ENCODE measurements around the gene INSIG1. TPM values are rescaled to one million over a fixed set of nuclear protein-coding genes. Genes with fewer than 3 reads are reported as not detected.

The INSIG1 gene
- total and polyA plus RNA-seq, 2 experiments from 2014 or later, result 30.7 to 40.3 TPM

DNA sequence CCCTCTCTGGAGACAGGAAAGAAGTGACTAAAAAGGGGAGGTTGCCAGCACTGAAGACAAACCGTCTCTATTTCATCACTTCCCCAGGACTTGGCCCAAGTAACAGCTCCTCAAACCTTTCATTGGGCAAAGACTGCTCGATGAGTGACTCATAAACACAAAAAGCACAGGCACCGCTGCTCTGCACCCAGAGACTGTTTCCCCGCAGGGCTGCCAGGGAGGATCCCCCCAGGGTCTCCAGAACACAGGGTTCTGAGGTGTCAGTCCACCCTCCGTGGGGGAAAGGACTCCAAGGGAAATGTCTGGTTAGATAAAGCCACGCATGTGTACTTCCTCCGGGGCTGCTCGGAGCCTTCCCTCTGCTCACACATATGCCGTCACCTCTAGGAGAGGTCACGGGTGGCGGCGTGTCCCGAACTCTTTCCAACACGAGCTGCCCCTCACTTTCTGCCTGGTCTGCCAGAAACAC is 59.9 kb downstream of the INSIG1 start:
- H3K36me3 ChIP-seq (ENCODE audit: low read depth), result no peaks in the 10 kb centered on the region

DNA sequence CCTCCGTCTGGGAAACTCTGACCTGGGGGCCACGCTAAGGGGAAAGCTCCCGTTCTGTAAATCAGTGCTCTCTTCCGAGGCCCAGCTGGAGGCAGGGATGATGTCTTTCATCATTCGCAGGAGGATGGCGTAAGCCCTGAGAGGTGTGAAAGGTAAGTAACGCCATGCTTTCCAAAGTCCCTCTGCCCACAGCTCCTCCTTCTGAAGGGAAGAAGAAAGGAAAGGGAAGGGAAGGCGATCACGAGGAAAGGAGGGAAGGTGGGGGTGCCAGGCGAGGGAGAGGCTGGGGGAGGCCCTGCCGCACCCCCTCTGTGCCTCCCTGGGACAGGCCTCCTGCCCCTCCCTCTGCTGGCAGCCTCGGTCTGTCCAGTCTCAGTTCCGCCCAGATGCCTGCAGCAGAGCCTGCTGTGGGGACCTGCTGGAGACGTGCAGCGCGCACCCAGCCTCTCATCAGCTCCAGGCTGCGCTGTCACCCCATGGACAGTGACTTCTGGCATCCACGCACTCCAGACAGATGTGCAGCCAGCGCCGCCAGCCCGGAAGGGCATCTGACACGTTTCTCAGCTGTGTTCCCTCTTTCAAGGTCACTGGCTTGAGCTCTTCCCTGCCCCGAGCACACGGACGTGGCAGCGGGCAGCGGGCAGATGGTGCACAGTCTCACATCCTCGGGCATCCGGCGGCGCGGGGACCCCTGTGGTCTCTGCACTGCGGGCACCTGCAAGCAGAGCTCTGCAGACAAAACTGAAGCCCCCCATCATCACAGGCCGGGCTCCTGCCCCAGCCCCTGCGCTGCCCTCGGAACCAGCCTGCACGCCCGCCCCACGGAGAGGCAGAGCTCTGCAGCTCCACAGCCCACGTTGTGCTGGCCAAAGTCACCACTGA is 60.6 kb downstream of the INSIG1 start:
- in situ Hi-C loops (cut with MboI), result loop anchor here (10.0 kb wide), 1 partner anchor 434 kb away; no protein-coding TSS in a partner anchor
- Histone ChIP-seq H3K27ac (no peak overlapping the region), H3K36me3 (ENCODE audit: low read depth) (no peaks in the 10 kb centered on the region), H3K4me2 (ENCODE audit: unreplicated experiment) (no peak overlapping the region), H3K9me2 (ENCODE audit: insufficient read depth) (no peaks in the 10 kb centered on the region), H2AFZ (no peak overlapping the region; the same call in 1 of the 2 replicates), H3F3A (ENCODE audit: insufficient read depth) (peaks cover 11% of the 10 kb centered on the region; the same call in 1 of the 2 replicates), H4K20me1 (ENCODE audit: insufficient read depth) (no peaks in the 10 kb centered on the region), H3K9ac (no peak overlapping the region), H3K27me3 (replicated peaks; ENCODE audit: insufficient read depth) (peaks cover 9% of the 10 kb centered on the region; the same call in 1 of the 2 replicates), H3K4me3 (0 out of 2 replicates have a peak overlapping the region, but pooled peaks have one; percentile 12), H3K4me1 (ENCODE audit: insufficient read depth) (no peaks in the 10 kb centered on the region), H3K9me3 (ENCODE audit: low read depth) (no peaks in the 10 kb centered on the region), H3K79me2 (ENCODE audit: insufficient read depth) (no peaks in the 10 kb centered on the region)
- peak; percentile 26 for DNase-seq
- 25 to 27% methylated on average over 34 to 37 of the region's 40 CpGs for WGBS, 2 experiments (ENCODE audit: low coverage in 1 of 2, low lambda C conversion rate in 2 of 2, missing lambda C conversion rate in 2 of 2)
- TF ChIP-seq EZH2 (IDR thresholded peaks at IDR 0.05; ENCODE audit: insufficient read depth, poor library complexity, severe bottlenecking) (no peak), EZH2phosphoT487 (IDR thresholded peaks at IDR 0.05; ENCODE audit: insufficient read depth, low read depth) (no peak)

More for the DNA sequence above, 59.9 kb downstream of the INSIG1 start:
- Histone ChIP-seq H2AFZ (no peak overlapping the region; the same call in 1 of the 2 replicates), H3K27me3 (replicated peaks; ENCODE audit: insufficient read depth) (peaks cover 9% of the 10 kb centered on the region; the same call in 1 of the 2 replicates), H3K9ac (no peak overlapping the region), H3K4me2 (ENCODE audit: unreplicated experiment) (peak overlapping the region; percentile 57), H3K9me2 (ENCODE audit: insufficient read depth) (no peaks in the 10 kb centered on the region), H3K79me2 (ENCODE audit: insufficient read depth) (no peaks in the 10 kb centered on the region), H3K4me1 (ENCODE audit: insufficient read depth) (no peaks in the 10 kb centered on the region), H3K27ac (no peak overlapping the region), H4K20me1 (ENCODE audit: insufficient read depth) (no peaks in the 10 kb centered on the region), H3K4me3 (0 out of 2 replicates have a peak overlapping the region, but pooled peaks have one; percentile 12), H3F3A (ENCODE audit: insufficient read depth) (peaks cover 11% of the 10 kb centered on the region; the same call in 1 of the 2 replicates), H3K9me3 (ENCODE audit: low read depth) (no peaks in the 10 kb centered on the region)
- WGBS, 2 experiments (ENCODE audit: low coverage in 1 of 2, low lambda C conversion rate in 2 of 2, missing lambda C conversion rate in 2 of 2), result 9 to 12% methylated on average over 12 to 14 of the region's 14 CpGs
- TF ChIP-seq EZH2 (IDR thresholded peaks at IDR 0.05; ENCODE audit: insufficient read depth, poor library complexity, severe bottlenecking) (no peak), EZH2phosphoT487 (IDR thresholded peaks at IDR 0.05; ENCODE audit: insufficient read depth, low read depth) (no peak)
- in situ Hi-C loops (cut with MboI), result loop anchor here (10.0 kb wide), 1 partner anchor 433 kb away; no protein-coding TSS in a partner anchor
- peak; percentile 91 for DNase-seq

DNA sequence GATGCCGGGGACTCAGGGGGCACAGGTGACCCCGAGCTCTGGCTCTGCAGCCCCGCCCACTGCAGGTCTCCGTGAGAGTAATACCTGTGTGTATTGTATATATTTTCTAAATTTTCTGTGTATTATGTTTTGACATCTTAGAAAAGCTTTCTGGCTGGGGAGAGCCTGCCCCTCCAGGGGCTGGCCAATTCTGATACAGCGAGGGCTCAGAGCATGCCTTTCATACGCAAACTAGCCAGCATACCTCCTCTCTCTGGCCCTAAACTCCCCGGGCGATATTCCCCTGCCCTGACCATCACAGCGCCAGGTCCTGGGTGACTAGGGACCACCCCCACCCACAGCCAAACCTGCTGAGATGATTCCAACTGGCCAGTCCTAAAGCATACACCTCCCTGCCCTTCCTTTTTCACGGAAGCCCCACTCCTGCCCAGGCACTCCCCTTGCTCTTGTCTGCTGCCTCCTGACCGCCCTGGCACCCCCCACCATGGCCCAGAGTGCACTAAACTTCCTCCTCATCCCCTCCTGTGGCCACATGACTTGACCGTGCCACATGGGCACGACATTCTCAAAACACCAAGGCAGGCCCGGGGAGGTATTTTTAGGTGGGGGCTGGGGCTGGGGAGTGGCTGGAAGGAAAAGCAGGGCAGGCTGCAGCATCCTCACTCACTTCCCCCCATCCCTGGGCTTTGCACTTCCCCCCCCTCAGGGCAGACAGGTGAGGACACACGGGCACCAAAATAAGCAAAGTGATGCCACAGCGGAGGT is 61.5 kb downstream of the INSIG1 start:
- in situ Hi-C loops (cut with MboI), result loop anchor here (10.0 kb wide), 1 partner anchor 434 kb away; no protein-coding TSS in a partner anchor
- Histone ChIP-seq H2AFZ (no peak overlapping the region), H4K20me1 (ENCODE audit: insufficient read depth) (no peaks in the 10 kb centered on the region), H3K36me3 (ENCODE audit: low read depth) (no peaks in the 10 kb centered on the region), H3K4me3 (no peak overlapping the region), H3K4me2 (ENCODE audit: unreplicated experiment) (no peak overlapping the region), H3K27me3 (replicated peaks; ENCODE audit: insufficient read depth) (peaks cover 15% of the 10 kb centered on the region; the same call in 1 of the 2 replicates), H3F3A (ENCODE audit: insufficient read depth) (peaks cover 11% of the 10 kb centered on the region; the same call in 1 of the 2 replicates), H3K4me1 (ENCODE audit: insufficient read depth) (no peaks in the 10 kb centered on the region), H3K9ac (no peak overlapping the region), H3K9me2 (ENCODE audit: insufficient read depth) (no peaks in the 10 kb centered on the region), H3K79me2 (ENCODE audit: insufficient read depth) (no peaks in the 10 kb centered on the region), H3K27ac (no peak overlapping the region), H3K9me3 (ENCODE audit: low read depth) (no peaks in the 10 kb centered on the region)
- no peak for DNase-seq
- no peak for TF ChIP-seq EZH2phosphoT487 (IDR thresholded peaks at IDR 0.05; ENCODE audit: insufficient read depth, low read depth)
- TF ChIP-seq EZH2 (IDR thresholded peaks at IDR 0.05; ENCODE audit: insufficient read depth, poor library complexity, severe bottlenecking), result no peak
- WGBS, 2 experiments (ENCODE audit: low coverage in 1 of 2, low lambda C conversion rate in 2 of 2, missing lambda C conversion rate in 2 of 2), result 29 to 35% methylated on average over 16 of the region's 16 CpGs

Other genes starting within 250 kb of the INSIG1 start
- not detected in 2 replicates for gene HTR5A, start 227.6 kb upstream of the INSIG1 start, total RNA-seq (2014; rRNA removed; shearing (Covaris generic))
- gene HTR5A, start 227.6 kb upstream of the INSIG1 start, polyA plus RNA-seq (2016; fragmentation: Nextera tagmentation; extraction: Ambion mirVana), result not detected in 2 replicates
- gene EN2, start 160.3 kb downstream of the INSIG1 start, total RNA-seq (2014; rRNA removed; shearing (Covaris generic)), result not detected in 2 replicates
- gene EN2, start 160.3 kb downstream of the INSIG1 start, polyA plus RNA-seq (2016; fragmentation: Nextera tagmentation; extraction: Ambion mirVana), result not detected in 2 replicates
- gene CNPY1, start 248.7 kb downstream of the INSIG1 start, total RNA-seq (2014; rRNA removed; shearing (Covaris generic)), result not detected in 2 replicates
- gene CNPY1, start 248.7 kb downstream of the INSIG1 start, polyA plus RNA-seq (2016; fragmentation: Nextera tagmentation; extraction: Ambion mirVana), result not detected in 2 replicates